Stimulated activated CD4-positive, alpha-beta T cell treated with anti-CD3 and anti-CD28 coated beads, TNF-alpha, amount 100 ng/mL, for 1 hour (primary cell): ENCODE results near the gene MYO9A.

ENCODE experiments used
- DNase-seq, 3 donors: peaks; one replicate each; pipeline ENCODE4 v3.0.0-alpha.2; 2020; ENCODE audit warnings: low read depth in 3 of 3, low spot score in 1 of 3

Gene MYO9A

DNA sequence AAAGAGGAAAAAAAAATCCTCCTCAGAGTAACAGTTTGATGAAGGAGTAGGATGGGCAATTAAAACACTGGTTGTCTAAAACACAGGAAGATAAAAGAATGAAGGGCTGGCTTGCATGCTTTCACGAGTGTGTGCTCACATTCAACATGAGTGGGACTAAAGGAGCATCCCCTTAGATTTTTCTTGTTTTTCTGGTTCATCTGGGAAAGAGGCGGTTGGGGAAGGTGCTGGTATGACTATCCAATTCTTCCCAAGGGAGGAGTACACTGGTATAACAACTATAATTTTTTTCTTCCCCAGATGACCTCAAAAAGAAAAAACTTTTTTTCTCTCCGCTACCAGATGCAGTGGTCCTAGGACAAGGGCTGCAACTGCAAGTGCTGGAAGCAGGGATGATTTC, 143.7 kb downstream of the MYO9A start:
- no peak for DNase-seq

DNA sequence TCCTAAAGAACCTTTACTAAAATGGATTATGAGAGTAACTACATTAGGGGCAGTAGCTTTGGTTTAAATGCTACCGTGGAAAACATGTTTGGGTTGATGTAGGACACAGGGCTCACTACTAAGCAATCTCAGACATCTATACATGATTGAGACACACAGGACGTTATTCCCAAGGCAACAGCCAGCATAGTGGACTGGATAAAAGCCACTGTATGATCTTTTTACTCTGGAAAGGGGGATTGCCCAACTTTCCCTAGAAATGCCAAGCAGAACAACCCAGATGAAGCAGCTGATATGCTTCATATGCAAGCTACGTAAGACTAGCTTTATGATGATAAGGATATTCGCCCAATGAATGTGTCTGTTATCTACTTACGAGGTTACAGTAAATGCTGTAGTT, 144.6 kb downstream of the MYO9A start:
- DNase-seq = no peak

DNA sequence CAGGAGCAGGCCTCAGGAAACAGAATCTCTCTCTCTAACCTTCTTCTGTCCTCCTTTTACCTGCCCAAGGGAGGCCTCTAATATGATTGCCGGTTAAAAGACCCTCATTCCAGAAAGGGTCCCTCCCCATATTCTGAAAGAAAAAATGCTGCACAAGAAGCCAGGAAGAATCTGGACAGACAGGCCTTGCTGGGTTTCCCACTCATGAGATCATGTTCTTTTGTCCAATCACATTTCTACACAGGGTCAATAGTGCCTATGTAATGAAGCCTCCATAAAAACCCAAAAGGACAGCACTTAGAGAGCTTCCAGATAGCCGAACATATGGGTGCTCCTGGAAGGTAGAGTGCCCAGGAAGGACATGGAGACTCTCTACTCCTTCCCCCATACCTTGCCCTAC, 146.0 kb downstream of the MYO9A start:
- no peak for DNase-seq

DNA sequence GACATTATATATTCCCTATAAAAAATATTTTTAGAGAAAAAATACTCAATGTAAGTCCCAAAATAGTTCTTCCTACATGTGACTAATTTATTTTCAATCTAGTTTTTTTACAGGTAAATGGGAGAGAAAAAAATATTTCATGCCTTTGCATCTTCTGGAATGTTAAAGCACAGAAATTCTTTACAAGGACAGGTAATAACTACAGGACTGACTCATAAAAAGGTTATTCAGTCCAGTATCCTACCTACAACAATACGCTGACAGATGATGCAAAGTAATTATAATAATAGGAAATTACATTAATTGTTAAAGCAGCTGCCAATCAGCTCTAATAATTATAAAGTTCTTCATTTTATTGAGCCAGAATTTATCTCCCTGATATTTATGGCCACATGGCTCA, 147.5 kb downstream of the MYO9A start:
- DNase-seq = no peak

DNA sequence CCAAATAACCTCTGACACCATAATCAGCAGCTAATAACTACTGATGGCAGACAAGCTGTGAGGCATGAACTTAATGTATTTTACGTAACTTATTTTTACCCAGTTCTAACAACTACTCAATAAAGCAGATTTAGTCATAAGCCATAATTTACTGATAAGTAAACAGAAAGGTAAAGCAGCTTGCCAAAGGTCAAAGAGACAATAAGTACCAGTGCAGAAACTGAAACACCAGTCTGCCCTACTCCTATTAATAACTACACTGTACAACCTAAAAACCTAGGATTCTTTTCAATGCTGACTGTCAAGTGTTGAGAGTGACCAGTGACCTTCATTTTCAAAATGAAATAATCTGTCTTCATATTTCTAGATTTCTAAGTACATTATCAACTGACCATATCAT, 155.4 kb downstream of the MYO9A start:
- no peak for DNase-seq

DNA sequence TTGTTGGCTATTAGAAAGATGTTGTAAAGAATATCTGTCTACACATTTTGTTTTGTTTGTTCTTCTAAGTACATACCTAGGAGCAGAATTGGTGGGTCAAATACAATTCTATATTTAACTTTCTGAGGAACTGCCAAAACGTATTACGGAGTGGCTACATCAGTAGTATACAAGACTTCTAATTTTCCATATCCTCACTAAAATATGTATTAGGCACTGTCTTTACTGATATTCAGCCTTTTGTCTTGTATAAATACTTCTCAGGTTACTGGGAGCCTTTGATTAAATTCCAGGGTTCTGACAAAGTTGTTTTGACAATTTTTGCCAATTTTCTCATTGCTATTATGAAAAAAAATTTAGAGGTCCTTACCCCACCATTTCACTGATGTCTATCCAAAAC, 160.9 kb downstream of the MYO9A start:
- DNase-seq = no peak

DNA sequence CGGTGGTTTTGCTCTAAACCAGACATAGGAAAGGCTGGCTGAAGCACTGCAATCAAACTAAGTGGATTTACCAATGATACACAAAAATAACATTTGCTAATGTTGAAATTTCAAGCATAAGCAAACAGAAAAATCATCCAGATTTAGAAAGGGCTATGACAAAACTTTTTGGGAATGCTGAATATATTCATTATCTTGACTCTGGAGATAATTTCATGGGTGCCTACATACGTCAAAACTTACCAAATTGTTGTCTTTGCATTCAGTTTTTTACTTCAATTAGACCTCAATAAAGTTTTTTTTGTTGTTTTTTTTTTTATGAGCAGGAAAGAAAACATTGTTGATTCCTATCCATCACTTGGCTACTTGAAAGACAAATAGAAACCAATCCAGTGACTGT, 166.8 kb downstream of the MYO9A start:
- DNase-seq = no peak

DNA sequence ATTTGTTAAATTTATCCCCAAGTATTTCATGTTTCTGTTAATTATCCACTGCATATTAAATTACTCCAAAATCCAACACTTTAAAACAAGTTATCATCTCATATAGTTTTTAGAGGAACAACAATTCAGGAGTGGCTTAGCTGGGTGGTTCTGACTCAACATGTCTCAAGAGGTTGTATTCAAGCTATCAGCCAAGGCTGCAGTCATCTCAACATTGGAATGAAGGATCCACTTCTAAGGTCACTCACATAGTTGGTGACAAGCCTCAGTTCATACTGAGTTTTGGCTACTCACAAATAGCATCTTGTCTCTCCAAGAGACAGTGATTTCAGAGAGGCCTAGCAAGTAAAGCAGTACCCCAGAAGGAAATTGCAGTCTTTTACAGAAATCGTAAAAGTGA, 172.9 kb downstream of the MYO9A start:
- no peak for DNase-seq

DNA sequence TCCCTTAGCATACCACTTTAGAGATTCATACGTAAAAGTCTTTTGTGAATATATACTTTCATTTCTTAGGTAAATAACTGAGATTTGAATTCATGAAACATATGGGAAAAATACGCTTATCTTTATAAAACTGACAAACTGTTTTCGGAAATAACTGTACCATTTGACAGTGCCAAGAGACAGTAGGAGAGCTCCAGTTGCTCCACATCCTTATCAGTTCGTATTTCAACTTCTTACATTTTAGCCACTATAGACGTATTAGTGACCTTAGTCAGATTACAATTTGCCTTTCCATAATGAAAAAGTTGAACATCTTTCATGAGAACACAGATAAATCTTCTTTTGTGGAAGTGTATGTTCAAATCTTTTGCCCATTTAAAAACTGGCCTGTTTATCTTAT, 174.1 kb downstream of the MYO9A start:
- DNase-seq = no peak

DNA sequence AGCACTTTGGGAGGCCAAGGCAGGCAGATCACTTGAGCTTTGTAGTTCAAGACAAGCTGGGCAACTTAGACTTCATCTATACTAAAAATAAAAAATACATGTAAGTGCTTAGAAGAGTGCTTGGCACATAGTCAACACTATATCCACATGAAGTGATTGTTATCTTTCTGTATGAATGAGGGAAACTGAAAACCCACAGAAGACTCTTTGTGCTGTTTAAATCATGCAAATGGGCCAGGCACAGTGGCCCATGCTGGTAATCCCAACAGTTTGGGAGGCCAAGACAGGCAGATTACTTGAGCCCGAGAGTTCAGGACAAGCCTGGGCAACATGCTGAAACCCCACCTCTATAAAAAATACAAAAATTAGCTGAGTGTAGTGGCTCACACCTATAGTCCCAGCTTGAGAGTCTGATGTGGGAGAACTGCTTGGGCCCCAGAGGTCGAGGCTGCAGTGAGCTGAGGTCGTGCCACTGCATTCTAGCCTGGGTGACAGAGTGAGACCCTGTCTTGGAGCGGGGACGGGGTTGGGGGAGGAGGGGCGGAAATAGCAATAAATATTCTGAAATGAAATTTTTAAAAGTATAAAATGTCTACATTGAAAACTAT, 177.9 kb downstream of the MYO9A start:
- no peak for DNase-seq

DNA sequence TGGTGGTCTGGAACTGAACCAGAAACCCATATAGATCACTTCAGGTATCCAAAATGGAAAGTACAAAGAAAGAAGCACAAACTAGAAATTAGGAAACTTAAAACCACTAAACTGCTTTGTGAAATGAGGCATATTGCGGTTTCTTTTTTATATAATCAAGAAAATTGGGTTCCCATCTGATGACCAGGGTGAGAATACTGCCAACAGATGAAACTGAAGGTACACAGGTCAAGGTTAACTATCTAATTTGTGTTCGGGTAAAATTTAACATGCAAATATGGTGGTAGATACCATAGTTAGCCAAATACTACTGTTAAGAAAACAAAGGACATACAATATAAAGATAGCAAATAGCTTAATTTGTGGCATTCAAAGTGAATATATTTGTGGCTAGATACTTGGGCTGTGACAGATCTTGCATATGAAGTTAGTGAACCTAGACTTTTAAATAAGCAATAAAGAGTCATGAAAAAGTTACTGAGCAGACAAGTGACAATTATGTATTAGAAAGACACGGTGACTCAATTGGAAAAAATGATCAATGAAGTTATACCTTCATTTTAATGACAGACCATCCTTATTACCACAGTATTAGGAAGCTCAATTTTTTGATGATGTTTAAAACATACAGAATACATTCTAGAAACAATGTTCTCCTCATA, 180.2 kb downstream of the MYO9A start:
- DNase-seq = no peak

DNA sequence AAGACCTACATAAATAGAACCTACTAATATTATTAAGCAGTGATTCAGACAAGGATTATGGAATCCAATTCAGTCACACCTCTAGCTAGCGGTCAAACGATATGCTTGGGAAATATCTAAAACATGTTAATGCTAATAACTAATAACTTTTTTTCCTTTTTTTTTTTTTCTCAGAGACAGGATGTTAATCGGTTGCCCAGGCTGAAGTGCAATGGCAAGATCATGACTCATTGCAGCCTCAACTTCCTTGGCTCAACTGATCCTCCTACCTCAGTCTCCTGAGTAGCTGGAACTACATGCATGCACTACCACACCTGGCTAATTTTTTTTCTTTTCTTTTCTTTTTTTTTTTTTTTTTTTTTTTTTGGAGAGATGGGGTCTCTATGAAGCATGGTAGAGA, 183.5 kb downstream of the MYO9A start:
- DNase-seq = no peak

DNA sequence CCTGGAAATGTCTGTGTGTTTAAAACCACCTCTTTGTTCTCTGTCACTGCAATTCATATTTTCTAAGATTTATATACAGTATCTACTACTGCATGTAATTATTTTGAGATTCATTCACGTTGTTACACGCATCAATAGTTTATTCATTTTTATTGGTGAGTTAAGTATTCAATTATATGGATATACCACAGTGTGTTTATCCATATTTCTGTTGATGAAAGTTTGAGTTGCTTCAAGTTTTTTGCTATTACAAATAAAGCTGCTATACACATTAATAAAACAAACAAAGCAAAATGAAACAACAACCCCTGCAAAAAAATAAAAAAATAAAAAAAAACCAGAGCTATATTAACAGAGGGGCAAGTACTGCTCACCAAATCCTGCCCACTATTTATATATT, 185.3 kb downstream of the MYO9A start:
- no peak for DNase-seq

DNA sequence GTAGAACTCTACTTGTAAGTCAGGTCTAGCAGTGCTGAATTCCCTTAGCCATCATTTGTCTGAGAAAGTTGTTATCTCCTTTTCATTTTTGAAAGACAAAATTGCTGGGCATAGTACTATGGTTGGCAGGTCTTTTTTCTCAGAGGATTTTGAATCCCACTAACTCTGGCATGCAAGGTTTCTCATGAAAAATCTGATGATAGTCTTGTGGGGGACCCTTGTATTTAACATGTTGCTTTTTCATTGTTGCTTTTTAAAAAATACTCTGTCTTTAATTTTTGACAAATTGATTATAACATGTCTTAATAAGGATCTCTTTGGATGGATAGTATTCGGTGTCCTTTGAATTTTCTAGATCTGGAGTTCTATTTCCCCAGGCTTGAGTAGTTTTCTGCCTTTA, 186.7 kb downstream of the MYO9A start:
- no peak for DNase-seq

DNA sequence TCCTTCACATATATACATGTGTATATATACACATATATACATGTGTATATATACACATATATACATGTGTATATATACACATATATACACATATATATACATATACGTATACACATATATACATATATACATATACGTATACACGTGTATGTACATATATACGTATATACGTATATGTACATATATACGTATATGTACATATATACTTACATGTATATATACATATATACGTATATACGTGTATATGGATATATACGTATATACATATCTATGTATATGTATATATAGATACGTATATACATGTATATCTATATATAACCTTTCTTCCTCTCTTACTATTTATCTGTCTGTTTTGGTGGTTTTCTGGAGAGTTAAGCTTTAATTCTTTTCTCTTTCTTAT, 192.8 kb downstream of the MYO9A start:
- DNase-seq = no peak

DNA sequence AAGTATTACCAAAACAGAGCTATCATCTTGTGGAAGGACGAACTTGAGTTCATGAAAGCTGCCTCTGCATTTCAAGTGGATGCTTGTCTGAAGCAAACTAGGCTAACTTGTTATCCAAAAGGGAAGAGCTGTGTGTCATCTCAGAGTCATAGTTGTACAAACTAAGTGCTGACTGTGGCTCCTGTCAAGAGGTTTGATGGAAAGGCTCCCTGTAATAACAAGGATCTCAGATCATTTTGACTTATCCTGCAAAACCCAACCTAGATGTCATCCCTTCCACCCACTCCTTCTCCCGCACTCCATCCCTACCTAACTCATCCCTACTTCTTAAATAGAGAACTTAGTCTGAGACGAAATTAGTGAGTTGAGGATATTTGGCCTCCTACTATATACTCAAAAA, 196.8 kb downstream of the MYO9A start:
- no peak for DNase-seq

DNA sequence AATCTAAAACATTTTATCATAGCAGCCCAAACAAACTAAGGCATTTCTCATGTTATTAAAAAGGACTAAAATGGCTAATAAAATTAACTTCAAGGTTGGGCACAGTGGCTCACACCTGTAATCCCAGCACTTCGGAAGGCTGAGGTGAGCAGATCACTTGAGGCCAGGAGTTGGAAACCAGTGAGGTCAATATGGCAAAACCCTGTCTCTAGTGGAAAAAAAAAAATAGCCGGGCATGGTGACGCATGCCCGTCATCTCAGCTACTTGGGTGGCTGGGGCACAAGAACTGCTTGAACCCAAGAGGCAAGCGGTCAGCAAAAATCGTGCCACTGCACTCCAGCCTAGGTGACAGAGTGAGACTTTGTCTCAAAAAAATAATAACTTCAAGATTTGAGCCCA, 197.4 kb downstream of the MYO9A start:
- no peak for DNase-seq

DNA sequence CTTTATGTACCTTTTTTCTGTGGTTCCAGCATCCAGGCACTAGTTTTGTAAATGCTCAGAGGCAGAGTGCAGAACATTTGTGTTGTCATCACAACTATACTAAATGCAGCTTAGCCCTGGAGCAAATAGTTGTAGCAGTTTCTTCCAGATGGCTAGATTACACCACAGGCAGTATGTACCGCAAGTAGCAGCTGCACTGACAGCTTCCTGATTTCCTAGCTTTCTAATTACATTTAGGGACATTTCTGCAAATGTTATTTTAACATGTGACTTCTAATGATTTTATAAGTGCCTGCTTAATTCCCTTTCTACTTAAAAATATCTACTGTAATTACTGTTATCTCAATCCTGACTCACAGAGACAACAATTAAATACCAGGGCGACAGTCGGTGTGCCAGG, 201.1 kb downstream of the MYO9A start:
- no peak for DNase-seq

DNA sequence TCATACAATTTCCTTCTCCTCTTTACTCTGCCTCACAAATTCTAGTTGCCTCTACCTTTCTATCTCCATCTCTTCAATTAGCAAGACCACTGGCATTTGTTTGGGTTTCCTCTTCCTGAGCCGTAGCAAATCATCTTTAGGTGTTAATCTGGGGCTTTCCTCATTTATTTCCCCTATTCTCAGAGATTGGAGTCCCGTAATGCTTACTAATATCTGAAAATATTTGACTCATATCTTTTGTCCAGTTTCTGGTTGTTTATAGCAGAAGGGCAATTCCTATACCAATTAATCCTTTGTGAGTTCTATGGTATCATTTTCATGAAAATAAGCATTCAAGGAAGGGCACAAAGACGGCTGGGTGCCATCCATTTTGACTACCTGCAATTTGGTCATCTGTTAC, 203.9 kb downstream of the MYO9A start:
- no peak for DNase-seq

DNA sequence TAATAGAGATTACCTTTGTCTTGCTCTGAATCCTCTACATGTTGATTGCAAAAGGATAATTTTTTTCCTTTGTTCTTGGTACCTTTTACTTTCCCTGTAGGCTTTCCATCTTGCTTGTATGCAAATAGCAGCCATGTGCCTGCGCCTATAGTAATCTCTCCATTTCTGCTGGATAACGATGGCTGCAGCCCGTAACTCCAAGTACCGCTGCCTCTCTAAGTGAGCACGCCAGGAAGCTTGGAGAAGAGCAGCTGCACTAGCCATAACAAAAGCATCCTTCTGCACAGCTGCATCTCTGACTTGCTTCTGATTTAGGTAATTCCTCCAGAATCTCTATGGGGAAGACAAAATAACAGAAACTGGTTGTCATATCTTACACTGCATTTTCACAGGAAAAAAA, 218.3 kb downstream of the MYO9A start:
- DNase-seq = no peak

DNA sequence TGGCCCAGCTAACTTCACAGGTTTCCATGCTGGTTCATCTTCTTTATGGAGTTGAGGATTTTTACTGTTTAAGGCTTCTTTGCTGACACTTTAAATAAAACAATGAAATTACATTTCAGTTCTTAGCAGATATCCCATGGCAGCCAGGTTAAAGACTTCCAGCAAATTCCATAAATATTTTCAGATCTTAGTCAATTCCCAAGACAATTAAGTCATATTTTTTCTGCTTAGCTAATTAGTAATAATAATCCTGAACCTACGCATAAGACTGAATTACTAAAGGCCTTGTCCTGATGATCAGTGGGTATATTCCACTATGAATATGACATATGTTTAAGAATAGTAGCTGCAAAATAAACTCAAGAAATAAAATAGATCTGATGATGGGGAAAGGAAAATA, 224.3 kb downstream of the MYO9A start:
- DNase-seq = no peak

DNA sequence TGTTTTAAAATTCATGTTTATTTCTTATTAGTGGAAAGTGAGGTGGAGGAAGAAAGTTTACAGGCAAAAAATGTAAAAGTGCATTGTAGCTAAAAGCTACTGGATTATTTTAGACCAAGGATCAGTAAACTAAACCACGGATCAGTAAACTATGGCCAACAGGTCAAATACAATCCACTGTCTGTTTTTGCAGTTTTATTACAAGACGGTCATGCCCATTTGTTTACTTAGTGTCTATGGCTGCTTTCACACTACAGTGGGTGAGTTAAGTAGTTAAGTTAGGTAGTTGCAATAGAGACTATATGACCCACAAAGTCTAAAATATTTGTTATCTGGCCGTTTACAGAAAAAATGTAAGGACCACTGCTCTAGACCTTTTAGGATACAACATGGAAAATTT, 225.6 kb downstream of the MYO9A start:
- no peak for DNase-seq

DNA sequence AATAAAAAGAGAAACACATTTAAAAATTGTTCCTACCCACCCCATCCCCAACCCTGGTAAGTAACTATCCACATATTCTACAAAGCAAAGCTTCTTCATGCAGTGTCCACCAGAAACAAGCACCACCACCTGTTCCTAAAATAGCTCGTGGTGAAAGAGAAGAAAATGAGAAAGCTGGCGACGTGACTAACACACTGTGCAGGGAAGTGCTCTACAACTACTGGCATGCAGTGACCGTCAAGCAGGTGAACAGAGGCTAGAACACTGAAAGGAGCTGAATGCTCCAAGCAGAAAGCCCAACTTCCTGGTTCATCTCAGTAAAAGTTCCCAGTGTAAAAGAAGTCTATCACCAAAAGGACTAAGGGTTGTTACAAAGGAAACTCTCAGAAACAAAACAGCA, 226.9 kb downstream of the MYO9A start:
- no peak for DNase-seq

DNA sequence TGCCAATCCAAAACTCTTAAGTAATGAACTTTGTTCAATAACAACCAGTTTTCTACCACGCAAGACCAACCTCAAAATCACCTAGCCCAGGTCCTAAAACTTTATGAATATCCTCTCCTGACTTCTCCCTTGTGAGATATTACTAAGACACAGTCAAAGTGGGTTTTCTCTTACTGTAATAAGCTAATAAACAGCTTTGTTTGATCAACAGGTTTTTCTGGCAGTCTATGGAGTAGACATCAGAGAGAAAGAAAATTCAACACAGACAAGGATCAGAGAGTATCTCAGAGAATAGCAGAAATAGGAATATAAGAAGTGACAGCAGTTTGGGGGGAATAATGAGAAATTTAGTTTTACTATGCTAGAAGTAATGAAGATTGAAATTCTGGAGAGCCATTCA, 228.0 kb downstream of the MYO9A start:
- no peak for DNase-seq
